Liver (tissue), 9 donors: ENCODE measurements around the gene SLC20A1. TPM values are rescaled to one million over a fixed set of nuclear protein-coding genes. Genes with fewer than 3 reads are reported as not detected.

Experiments used
- DNase-seq: peaks from one replicate; pipeline ENCODE4 v3.0.0-alpha.2; 2017; ENCODE audit warnings: low spot score
- H3K27ac ChIP-seq, 2 donors: one replicate each; pipeline ENCODE4 v1.7.0; 2013; ENCODE audit warnings: inconsistent platforms in 2 of 2, low read length in 2 of 2, control low read depth in 1 of 2, low read depth in 1 of 2, mild to moderate bottlenecking in 1 of 2
- H3K27me3 ChIP-seq, 4 donors: one replicate each; pipeline versions ENCODE4 v1.6.1 to v1.7.0; 2013; ENCODE audit warnings: low read length in 3 of 4, inconsistent platforms in 1 of 4, mild to moderate bottlenecking in 1 of 4, moderate library complexity in 1 of 4; ENCODE audit not compliant: control insufficient read depth in 4 of 4, insufficient read depth in 4 of 4
- H3K36me3 ChIP-seq, 4 donors: one replicate each; pipeline versions ENCODE4 v1.6.1 to v1.7.0; 2013; ENCODE audit warnings: low read length in 3 of 4, mild to moderate bottlenecking in 3 of 4, low read depth in 1 of 4, moderate library complexity in 1 of 4; ENCODE audit not compliant: control insufficient read depth in 4 of 4, insufficient read depth in 3 of 4
- H3K4me1 ChIP-seq, 4 donors: one replicate each; pipeline versions ENCODE4 v1.6.1 to v1.7.0; 2013; ENCODE audit warnings: low read length in 3 of 4, mild to moderate bottlenecking in 3 of 4, moderate library complexity in 1 of 4; ENCODE audit not compliant: control insufficient read depth in 4 of 4, insufficient read depth in 4 of 4
- H3K4me3 ChIP-seq, 3 donors: one replicate each; pipeline versions ENCODE4 v1.6.1 to v1.7.0; 2013; ENCODE audit warnings: low read length in 3 of 3, control low read depth in 1 of 3, low read depth in 1 of 3, mild to moderate bottlenecking in 1 of 3
- H3K9ac ChIP-seq, 2 donors: one replicate each; pipeline ENCODE4 v1.7.0; 2013; ENCODE audit warnings: low read length in 2 of 2, mild to moderate bottlenecking in 2 of 2, moderate library complexity in 2 of 2, control low read depth in 1 of 2, low read depth in 1 of 2
- H3K9me3 ChIP-seq, 4 donors: one replicate each; pipeline versions ENCODE4 v1.6.1 to v1.7.0; 2013; ENCODE audit warnings: low read length in 3 of 4; ENCODE audit not compliant: control insufficient read depth in 4 of 4
- CTCF ChIP-seq: fragments of 150-350 bp; IDR thresholded peaks from 2 replicates; pipeline ENCODE4 v1.5.1; 2017; ENCODE audit warnings: improper control_type of control experiment, low read depth, low read length; ENCODE audit not compliant: missing input control
- EGR1 ChIP-seq, 2 donors: IDR thresholded peaks; 2 replicates each; pipeline ENCODE4 v1.6.1; 2016 to 2018; ENCODE audit warnings: antibody characterized with exemption in 2 of 2, low read depth in 2 of 2
- FOXA2 ChIP-seq: IDR thresholded peaks from 2 replicates; pipeline ENCODE4 v1.6.1; 2016; ENCODE audit warnings: antibody characterized with exemption
- MAX ChIP-seq: IDR thresholded peaks from 2 replicates; pipeline ENCODE4 v1.6.1; 2016; ENCODE audit warnings: antibody characterized with exemption
- NR2F2 ChIP-seq: IDR thresholded peaks from 2 replicates; pipeline ENCODE4 v1.6.1; 2016; ENCODE audit warnings: antibody characterized with exemption
- RAD21 ChIP-seq, 2 donors: IDR thresholded peaks; 2 replicates each; pipeline ENCODE4 v1.6.1; 2016; ENCODE audit warnings: antibody characterized with exemption in 2 of 2, mild to moderate bottlenecking in 2 of 2
- REST ChIP-seq: IDR thresholded peaks from 2 replicates; pipeline ENCODE4 v1.6.1; 2016; ENCODE audit warnings: antibody characterized with exemption, mild to moderate bottlenecking
- RXRA ChIP-seq, 2 donors: IDR thresholded peaks; 2 replicates each; pipeline ENCODE4 v1.6.1; 2017 to 2018; ENCODE audit warnings: antibody characterized with exemption in 2 of 2, mild to moderate bottlenecking in 1 of 2
- SP1 ChIP-seq: IDR thresholded peaks from 2 replicates; pipeline ENCODE4 v1.6.1; 2018; ENCODE audit warnings: antibody characterized with exemption, mild to moderate bottlenecking
- YY1 ChIP-seq: IDR thresholded peaks from 2 replicates; pipeline ENCODE4 v1.6.1; 2016; ENCODE audit warnings: antibody characterized with exemption, mild to moderate bottlenecking
- ZBTB33 ChIP-seq: IDR thresholded peaks from 2 replicates; pipeline ENCODE4 v1.6.1; 2016; ENCODE audit warnings: antibody characterized with exemption
- WGBS: extraction: QIAGEN DNeasy Blood & Tissue Kit; methylation state at CpG from one replicate; pipeline ENCODE4 v1.1.7; 2013; 5-methylcytosine and 5-hydroxymethylcytosine counted together
- polyA plus RNA-seq, 2 donors: library from polyadenylated mRNA; stranded (reverse) in 1 of 2; unstranded in 1 of 2; fragments of 200-250 nt in 1 of 2; fragments of >200 nt in 1 of 2; fragmentation: Nextera tagmentation in 1 of 2; extraction: Ambion mirVana in 1 of 2; gene quantifications; one replicate each; pipeline versions ENCODE4 v1.2.1 to v1.2.3, GENCODE V29; 2013 to 2015
- total RNA-seq, 2 donors: library from RNA; depleted of rRNA; stranded (reverse); fragments of >200 nt; gene quantifications; one replicate each; pipeline ENCODE4 v1.2.3, GENCODE V29; 2014
- donor health status: healthy.
- donor health status: healthy.
- donor health status: healthy.
- donor health status: healthy.
- donor health status: healthy.

SLC20A1 gene
- total and polyA plus RNA-seq, 4 donors, result 15.3 to 56.9 (median 20.0) TPM

- peak overlapping the region; percentile 29 to 88 for H3K9ac ChIP-seq
- no peaks in the 10 kb centered on the region for H3K27me3 ChIP-seq
- H3K9me3 ChIP-seq, result no peaks in the 10 kb centered on the region
- peaks cover 1 to 27% (median 19%) of the 10 kb centered on the region in 4 donors for H3K36me3 ChIP-seq
- peak overlapping the region; percentile 70 to 95 (median 90) for H3K4me3 ChIP-seq
- TF ChIP-seq EGR1 (IDR thresholded peaks at IDR 0.05; ENCODE audit: low read depth in 2 of 2) (no peak), CTCF (peak; percentile 13), NR2F2 (no peak), MAX (no peak)
- DNase-seq, result no peak
- H3K4me1 ChIP-seq, result peaks cover 7 to 55% (median 36%) of the 10 kb centered on the region in 4 donors
- peak overlapping the region; percentile 96 to 99 for H3K27ac ChIP-seq
- under 1% methylated on average over 69 of the region's 69 CpGs for WGBS
Measured at GRCh38 chr2:112646102-112646719, 472 bp downstream of the SLC20A1 start.

- no peak for DNase-seq
- peak overlapping the region in 1 of 2 donors; percentile 81 for H3K9ac ChIP-seq
- H3K4me3 ChIP-seq, result peak overlapping the region; percentile 70 to 95 (median 90)
- TF ChIP-seq YY1 (peak; percentile 39), FOXA2 (no peak)
- H3K27me3 ChIP-seq, result no peaks in the 10 kb centered on the region
- H3K4me1 ChIP-seq, result peaks cover 13 to 61% (median 43%) of the 10 kb centered on the region in 4 donors
- H3K36me3 ChIP-seq, result peaks cover 3 to 30% (median 22%) of the 10 kb centered on the region in 4 donors
- 49% methylated on average over 20 of the region's 20 CpGs for WGBS
- H3K9me3 ChIP-seq, result no peaks in the 10 kb centered on the region
- peak overlapping the region in 1 of 2 donors; percentile 36 for H3K27ac ChIP-seq
Measured at GRCh38 chr2:112646791-112647689, 1.3 kb downstream of the SLC20A1 start.

GRCh38 chr2:112648081-112648480, 2.3 kb downstream of the SLC20A1 start:
- peaks cover 13 to 66% (median 49%) of the 10 kb centered on the region in 4 donors for H3K4me1 ChIP-seq
- no peak overlapping the region for H3K4me3 ChIP-seq
- no peak overlapping the region for H3K27ac ChIP-seq
- DNase-seq, result no peak
- no peak overlapping the region for H3K9ac ChIP-seq
- peak; percentile 35 for TF ChIP-seq YY1
- no peak for TF ChIP-seq CTCF
- TF ChIP-seq SP1, result no peak
- TF ChIP-seq RAD21 (IDR thresholded peaks at IDR 0.05), result no peak
- no peak for TF ChIP-seq ZBTB33
- TF ChIP-seq REST, result no peak
- TF ChIP-seq RXRA (IDR thresholded peaks at IDR 0.05), result no peak
- no peaks in the 10 kb centered on the region for H3K9me3 ChIP-seq
- peaks cover 3 to 39% (median 30%) of the 10 kb centered on the region in 4 donors for H3K36me3 ChIP-seq
- 61% methylated on average over 2 of the region's 2 CpGs for WGBS
- no peaks in the 10 kb centered on the region for H3K27me3 ChIP-seq
